ENCODE data around the gene AP3B2.
"Not testable (repeated sequence)": the region's sequence is repeated elsewhere in the genome, so short reads cannot be mapped to it uniquely, and the experiment has no call there.

Gene AP3B2

GRCh38 chr15:82647045-82647834 lies 62.4 kb downstream of the AP3B2 start, which contains the start of gene CPEB1:
Gene CPEB1, minus strand, starts transcription at chr15:82647363. Its CDS starts 18,904 bp downstream, at chr15:82628459.
- peak; percentile 83 for DNase-seq

GRCh38 chr15:82646250-82647044 lies 63.2 kb downstream of the AP3B2 start:
- DNase-seq = peak; percentile 29

- not testable (repeated sequence) for DNase-seq
Observed at GRCh38 chr15:82644967-82645852, 64.5 kb downstream of the AP3B2 start.

DNA sequence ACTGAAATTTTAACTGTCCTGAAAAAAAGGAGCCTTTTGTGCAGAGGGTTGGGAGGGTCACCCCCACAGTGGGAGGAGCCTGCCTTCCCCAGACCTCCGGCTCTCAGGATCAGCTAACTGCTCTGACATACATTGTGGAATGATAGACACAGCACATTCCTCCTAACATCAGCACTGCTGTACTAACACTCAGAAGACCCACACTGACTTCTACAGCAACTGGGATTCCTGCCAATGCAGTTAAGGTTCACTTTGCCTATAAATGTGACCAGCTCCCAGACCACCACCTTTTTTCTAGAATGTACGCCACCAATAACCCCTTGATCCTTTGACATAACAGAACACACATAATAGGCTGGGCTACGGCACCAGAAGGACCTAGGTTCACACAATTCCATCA lies 65.7 kb downstream of the AP3B2 start:
- DNase-seq = no peak

GRCh38 chr15:82642656-82643055 lies 67.0 kb downstream of the AP3B2 start:
- DNase-seq = no peak

DNA sequence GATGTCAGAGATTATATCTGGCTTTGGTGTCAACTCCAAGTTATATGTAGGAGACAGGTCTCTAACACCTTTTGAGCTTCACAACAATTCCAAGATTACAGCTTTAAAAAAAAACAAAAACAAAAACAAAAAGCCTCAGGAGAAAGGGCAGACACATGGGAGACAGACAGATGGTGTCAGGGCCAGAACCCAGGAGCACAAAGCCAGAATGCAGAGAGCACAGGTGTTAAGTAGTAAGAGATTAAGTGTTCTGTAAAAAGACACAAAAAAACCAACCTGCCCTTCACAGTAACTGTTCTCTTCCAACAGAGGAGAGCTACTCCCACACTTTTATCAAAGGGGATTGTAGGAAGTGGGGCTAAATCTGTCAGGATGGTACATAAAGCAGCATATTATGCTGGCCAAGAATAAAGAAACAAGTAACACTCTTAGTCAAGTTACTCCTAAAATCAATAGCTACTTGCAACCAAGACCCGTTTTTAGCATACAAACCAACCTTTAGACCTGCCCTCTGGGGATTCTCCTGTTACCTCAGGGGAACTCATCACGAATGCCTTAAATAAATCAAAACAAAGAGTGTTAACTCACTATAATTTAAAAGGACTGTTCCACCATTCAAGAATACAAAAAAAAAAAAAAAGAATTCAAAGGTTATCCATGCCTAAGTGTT lies 68.4 kb downstream of the AP3B2 start:
- DNase-seq = no peak

DNA sequence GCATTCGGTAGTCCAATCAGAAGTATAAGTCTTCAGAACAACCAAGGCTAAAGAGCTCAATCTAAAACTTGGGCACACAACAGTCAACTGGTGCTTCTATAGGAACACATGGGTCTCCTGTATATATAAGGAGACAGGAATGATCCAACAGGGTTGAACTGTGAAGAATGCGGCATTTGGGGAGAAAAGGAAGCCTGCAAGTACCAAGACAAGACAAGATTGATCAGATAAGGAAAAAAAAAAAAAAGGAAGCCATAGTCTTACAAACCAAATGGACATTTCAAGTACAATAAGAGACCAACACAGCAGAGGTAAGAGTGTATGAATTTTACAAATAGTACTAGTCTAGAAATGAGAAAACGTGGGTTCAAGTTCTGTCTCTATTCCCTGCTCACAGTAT lies 69.0 kb downstream of the AP3B2 start:
- no peak for DNase-seq

GRCh38 chr15:82635798-82636197 lies 73.9 kb downstream of the AP3B2 start:
- no peak for DNase-seq

GRCh38 chr15:82630033-82630432 lies 79.6 kb downstream of the AP3B2 start:
- DNase-seq = no peak

DNA sequence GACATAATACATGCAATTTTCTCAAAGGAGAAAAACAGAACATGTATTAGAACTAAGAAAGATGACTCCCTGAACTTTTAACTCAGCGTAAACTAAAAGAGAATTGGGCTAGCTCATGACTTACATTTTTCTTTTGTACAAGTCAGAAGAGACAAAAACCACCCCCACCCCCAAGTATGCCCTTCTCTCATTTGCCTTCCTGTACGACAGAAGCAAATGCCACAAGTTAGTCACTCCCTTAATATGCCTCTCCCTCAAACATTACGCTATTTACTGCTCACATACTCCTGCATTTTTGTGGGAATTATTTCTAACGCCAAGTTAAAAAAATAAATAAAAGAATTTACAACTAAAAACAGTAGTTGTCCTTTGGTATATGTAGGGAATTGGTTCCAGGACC lies 84.5 kb downstream of the AP3B2 start:
- DNase-seq = no peak

DNA sequence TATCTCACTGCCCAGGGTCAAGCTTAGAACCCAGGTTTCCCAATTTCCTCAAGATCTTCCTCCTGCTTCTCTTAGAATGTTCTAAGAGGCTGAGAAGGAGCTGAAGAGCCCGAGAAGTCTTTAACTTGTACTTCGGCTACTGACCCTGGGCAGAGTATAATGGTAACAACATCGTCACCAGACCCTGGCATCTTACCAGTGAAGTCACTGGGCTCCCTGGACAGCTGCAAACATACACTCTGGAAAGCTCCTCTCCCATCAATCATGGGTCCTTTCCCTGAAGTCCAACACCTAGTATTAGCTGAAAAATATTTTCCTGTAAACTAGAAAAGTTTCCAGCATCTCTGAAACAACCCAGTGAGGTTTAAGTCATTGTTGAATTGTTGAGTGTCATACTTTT lies 85.2 kb downstream of the AP3B2 start:
- DNase-seq = no peak

- DNase-seq = no peak
Observed at GRCh38 chr15:82624008-82624407, 85.7 kb downstream of the AP3B2 start.

DNA sequence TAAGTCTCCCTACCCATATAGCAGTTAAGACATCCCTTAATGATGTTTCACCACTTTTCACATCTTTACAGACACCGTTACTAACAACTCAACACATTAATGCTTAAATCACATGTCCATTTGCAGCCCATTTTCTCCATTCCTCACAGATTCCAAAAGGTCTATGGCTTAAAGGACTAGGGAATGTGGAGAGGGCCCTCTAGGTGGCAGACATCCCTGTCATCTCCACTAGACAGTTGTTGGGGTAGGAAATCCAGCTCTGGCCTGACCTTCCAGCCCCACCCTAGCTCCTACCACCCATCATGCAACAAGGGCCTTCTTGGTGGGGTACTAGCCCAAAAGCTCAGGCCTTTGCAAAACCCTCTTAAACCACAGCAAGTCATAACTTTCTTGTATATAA lies 87.7 kb downstream of the AP3B2 start:
- DNase-seq = no peak

DNA sequence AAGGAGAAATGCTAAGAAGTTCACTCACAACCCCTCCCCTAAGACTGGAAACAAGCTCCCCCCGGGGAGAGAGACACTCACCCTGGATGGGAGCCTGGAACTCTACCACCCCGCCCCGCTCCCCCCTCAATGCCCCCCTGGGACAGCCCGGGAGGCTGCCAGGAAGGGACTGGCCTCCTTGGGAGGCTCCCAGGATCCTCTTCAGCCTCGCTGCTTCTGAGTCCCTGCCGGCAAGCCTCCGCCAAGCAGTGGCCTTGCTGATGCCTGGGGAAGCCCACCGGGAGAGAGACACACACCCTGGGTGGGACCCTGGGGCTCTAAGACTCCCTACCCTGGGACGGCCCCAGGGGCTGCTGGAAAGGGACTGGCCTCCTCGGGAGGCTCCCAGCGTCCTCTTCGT lies 95.9 kb downstream of the AP3B2 start:
- no peak for DNase-seq

DNA sequence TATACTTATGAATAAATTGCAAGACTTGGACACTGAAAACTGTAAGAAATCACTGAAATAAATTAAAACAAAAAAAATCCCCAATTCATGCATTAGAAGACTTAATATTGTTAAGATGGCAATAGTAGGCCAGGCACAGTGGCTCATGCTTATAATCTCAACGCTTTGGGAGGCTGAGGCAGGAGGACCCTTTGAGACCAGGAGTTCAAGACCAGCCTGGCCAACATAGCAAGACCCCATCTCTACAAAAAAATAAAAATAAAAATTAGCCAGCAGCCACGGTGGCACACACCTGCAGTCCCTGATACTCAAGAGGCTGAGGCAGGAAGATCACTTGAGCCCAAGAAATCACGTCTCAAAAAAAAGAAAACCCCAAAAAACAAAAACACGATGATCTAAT lies 98.3 kb downstream of the AP3B2 start:
- DNase-seq = no peak
